Mesothelial cell of epicardium (in vitro differentiated cells): ENCODE results near the gene RIOX2. TPM values are rescaled to one million over a fixed set of nuclear protein-coding genes. Genes with fewer than 3 reads are reported as not detected.
"Not testable (repeated sequence)": the region's sequence is repeated elsewhere in the genome, so short reads cannot be mapped to it uniquely, and the experiment has no call there.

Source experiments
- DNase-seq, 2 experiments: peaks; one replicate each; pipeline ENCODE4 v3.0.0; 2021; ENCODE audit warnings: low spot score in 2 of 2; ENCODE audit not compliant: unreplicated experiment in 2 of 2
- H3K27ac Mint-ChIP-seq: 2 replicates; pipeline ENCODE4 v1.8.0; 2021; ENCODE audit warnings: mixed read lengths
- H3K27me3 Mint-ChIP-seq: 2 replicates; pipeline ENCODE4 v1.8.0; 2021; ENCODE audit warnings: low read depth, mixed read lengths
- H3K36me3 Mint-ChIP-seq: 2 replicates; pipeline ENCODE4 v1.8.0; 2021; ENCODE audit warnings: mixed read lengths
- H3K4me1 Mint-ChIP-seq: 2 replicates; pipeline ENCODE4 v1.8.0; 2021; ENCODE audit warnings: mixed read lengths
- H3K4me3 Mint-ChIP-seq: 2 replicates; pipeline ENCODE4 v1.8.0; 2021; ENCODE audit warnings: mild to moderate bottlenecking, moderate library complexity, mixed read lengths
- H3K9me3 Mint-ChIP-seq: 2 replicates; pipeline ENCODE4 v1.8.0; 2021; ENCODE audit warnings: mixed read lengths
- total RNA-seq: library from RNA; stranded (reverse); gene quantifications from 3 replicates; pipeline ENCODE4 v1.2.1, GENCODE V29; 2021
- TF ChIP-seq, protein P1 (sequence below): fragments of 200-600 bp; sonication (generic); IDR thresholded peaks from one replicate; pipeline ENCODE4 v1.5.0; 2021; ENCODE audit warnings: antibody characterized with exemption; ENCODE audit not compliant: unreplicated experiment

The RIOX2 gene
- total RNA-seq, 1 donor from 2014 or later: 17.3 TPM

DNA sequence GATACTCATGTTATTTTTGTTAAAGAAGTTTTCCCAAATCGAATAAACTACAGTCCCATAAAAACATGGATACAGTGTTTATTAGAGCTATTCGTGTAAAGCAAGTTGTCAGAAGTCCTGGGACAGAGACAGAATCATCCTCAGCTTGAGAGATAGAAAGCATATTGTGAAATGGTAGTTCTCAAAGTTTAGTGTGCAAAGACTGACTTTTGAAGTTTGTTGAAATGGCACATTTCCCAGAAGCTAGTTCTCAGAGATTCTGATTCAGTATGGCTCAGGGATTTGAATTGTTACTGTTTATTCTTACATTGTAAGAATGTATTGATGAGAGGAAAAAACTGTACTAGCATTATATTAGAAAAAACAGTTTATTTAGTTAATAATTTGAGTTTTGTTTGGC lies 40.7 kb upstream of the RIOX2 start:
- TF ChIP-seq, protein P1, sequence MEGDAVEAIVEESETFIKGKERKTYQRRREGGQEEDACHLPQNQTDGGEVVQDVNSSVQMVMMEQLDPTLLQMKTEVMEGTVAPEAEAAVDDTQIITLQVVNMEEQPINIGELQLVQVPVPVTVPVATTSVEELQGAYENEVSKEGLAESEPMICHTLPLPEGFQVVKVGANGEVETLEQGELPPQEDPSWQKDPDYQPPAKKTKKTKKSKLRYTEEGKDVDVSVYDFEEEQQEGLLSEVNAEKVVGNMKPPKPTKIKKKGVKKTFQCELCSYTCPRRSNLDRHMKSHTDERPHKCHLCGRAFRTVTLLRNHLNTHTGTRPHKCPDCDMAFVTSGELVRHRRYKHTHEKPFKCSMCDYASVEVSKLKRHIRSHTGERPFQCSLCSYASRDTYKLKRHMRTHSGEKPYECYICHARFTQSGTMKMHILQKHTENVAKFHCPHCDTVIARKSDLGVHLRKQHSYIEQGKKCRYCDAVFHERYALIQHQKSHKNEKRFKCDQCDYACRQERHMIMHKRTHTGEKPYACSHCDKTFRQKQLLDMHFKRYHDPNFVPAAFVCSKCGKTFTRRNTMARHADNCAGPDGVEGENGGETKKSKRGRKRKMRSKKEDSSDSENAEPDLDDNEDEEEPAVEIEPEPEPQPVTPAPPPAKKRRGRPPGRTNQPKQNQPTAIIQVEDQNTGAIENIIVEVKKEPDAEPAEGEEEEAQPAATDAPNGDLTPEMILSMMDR: no peak
- no peak overlapping the region for H3K4me3 Mint-ChIP-seq
- no peaks in the 10 kb centered on the region for H3K27me3 Mint-ChIP-seq
- H3K27ac Mint-ChIP-seq: no peak overlapping the region
- no peak for DNase-seq
- H3K36me3 Mint-ChIP-seq: no peaks in the 10 kb centered on the region
- peaks cover 6% of the 10 kb centered on the region for H3K9me3 Mint-ChIP-seq
- H3K4me1 Mint-ChIP-seq: peaks cover 18% of the 10 kb centered on the region

DNA sequence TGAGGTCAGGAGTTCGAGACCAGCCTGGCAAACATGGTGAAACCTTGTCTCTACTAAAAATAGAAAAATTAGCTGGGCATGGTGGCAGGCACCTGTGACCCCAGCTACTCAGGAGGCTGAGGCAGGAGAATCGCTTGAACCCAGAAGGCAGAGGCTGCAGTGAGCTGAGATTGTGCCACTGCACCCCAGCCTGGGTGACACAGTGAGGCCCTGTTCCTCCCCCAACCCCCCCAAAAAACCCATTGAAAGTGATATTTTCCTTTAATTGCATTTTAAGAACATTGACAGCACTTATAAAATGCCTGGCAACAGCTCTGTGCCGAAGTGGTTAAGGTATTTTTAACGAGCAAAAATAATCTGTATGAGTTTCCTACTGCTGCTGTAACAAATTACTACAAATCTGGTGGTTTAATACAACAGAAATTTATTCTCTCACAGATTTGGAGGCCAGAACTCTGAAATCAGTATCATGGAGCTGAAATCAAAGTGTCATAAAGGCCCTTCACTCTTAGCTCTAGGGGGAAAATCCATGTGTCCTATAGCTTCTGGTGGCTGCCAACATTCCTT lies 38.7 kb upstream of the RIOX2 start:
- H3K36me3 Mint-ChIP-seq, H3K4me3 Mint-ChIP-seq, DNase-seq, H3K27me3 Mint-ChIP-seq, H3K27ac Mint-ChIP-seq, H3K9me3 Mint-ChIP-seq: not testable (repeated sequence)
- H3K4me1 Mint-ChIP-seq: peaks cover 11% of the 10 kb centered on the region

DNA sequence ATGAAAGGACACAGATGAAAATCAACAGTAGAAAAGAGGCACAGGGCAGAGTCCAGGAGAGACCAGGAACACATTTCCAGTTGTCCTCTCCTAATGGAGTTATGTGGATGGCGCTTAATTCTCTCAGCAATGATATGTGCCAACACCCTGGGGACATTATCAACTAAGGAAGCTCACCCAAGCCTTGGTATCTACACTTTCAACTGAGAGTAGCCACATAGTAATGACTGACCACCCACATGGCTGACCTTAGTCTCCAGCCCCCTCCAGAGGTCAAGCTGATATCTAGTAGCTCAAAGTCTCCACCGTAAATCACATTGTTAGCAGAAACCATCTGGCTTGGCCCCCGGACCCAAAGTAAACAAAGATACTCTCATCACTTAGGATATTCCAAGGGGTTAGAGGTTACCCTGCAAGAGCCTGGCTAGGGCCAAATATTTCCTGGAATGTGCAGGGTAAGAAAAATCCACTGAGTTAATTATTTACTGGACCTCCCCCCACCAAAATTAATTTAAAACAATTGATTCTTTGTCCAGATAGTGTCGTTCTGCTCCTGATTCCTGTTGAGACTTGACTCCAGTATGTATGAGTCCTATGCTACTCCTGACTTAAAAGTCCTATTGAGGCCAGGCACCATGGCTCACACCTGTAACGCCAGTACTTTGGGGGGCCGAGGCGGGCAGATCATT lies 38.1 kb upstream of the RIOX2 start:
- TF ChIP-seq, protein P1: no peak
- peaks cover 11% of the 10 kb centered on the region for H3K4me1 Mint-ChIP-seq
- no peak for DNase-seq
- no peak overlapping the region for H3K27ac Mint-ChIP-seq
- no peaks in the 10 kb centered on the region for H3K36me3 Mint-ChIP-seq
- peaks cover 6% of the 10 kb centered on the region for H3K9me3 Mint-ChIP-seq
- no peak overlapping the region for H3K4me3 Mint-ChIP-seq
- H3K27me3 Mint-ChIP-seq: no peaks in the 10 kb centered on the region

DNA sequence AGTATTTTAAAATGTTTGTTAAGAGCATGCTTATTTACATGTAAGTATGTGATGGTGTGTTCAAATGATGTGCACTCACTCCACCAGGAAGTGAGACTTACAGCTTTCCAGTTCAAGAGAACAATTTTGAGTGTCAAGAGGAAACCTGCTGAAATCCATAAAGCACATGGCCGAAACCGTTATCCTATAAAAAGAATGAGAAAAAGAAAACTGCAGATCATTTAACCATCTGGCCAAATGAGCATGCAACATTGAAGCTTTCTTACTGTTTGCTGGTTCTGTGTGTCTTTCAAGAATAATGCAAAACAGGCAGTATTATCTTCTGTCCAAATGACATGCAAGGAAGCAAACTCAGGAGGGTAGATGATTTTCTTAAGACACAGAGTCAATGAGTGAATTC lies 36.6 kb upstream of the RIOX2 start:
- no peak for DNase-seq
- H3K4me3 Mint-ChIP-seq: no peak overlapping the region
- H3K9me3 Mint-ChIP-seq: peaks cover 6% of the 10 kb centered on the region
- TF ChIP-seq, protein P1: no peak
- H3K27ac Mint-ChIP-seq: no peak overlapping the region
- no peaks in the 10 kb centered on the region for H3K27me3 Mint-ChIP-seq
- peaks cover 6% of the 10 kb centered on the region for H3K4me1 Mint-ChIP-seq
- no peaks in the 10 kb centered on the region for H3K36me3 Mint-ChIP-seq

DNA sequence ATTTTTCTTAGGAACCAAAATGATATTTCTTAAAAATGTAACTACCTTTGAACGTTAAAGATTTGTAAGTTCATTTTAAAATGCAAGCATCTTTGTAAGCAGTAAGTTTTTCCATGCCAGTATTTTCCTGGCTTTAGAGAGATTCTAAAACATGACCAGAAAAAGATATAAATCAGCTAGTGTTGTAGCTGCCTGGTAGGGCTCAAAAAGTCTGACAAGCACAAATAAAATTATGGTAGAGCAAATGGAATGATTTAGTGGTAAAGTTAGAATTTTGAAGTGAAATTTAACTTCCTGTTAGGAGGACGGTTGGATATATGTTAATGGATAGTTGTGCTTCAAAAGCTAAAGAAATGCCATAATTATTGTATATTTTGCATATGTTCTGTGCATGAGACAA lies 33.2 kb upstream of the RIOX2 start:
- no peaks in the 10 kb centered on the region for H3K4me1 Mint-ChIP-seq
- H3K27ac Mint-ChIP-seq: no peak overlapping the region
- no peaks in the 10 kb centered on the region for H3K36me3 Mint-ChIP-seq
- peaks cover 2% of the 10 kb centered on the region for H3K27me3 Mint-ChIP-seq
- TF ChIP-seq, protein P1: no peak
- no peaks in the 10 kb centered on the region for H3K9me3 Mint-ChIP-seq
- H3K4me3 Mint-ChIP-seq: no peak overlapping the region
- DNase-seq: no peak

DNA sequence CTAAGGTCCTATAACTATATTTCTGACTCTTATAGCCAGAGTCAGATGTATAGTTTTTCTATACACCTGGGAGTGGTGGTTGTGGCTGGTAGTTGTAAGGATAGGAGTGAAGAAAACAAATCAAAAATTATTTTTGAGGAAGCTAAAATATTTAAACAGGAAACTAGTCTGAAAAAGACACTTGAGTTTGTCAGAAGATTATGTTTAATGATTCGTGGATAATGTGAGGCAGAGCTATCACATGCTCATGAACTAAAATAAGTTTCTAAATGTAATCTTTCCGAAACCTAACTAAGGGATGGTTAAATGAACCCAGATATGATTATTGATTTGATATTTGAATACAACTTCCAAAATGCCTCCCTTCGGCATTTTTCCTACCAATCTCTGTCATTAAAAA lies 32.5 kb upstream of the RIOX2 start:
- no peaks in the 10 kb centered on the region for H3K36me3 Mint-ChIP-seq
- H3K4me1 Mint-ChIP-seq: no peaks in the 10 kb centered on the region
- TF ChIP-seq, protein P1: no peak

More for the DNA sequence above, 32.5 kb upstream of the RIOX2 start:
- Mint-ChIP-seq H3K4me3 (no peak overlapping the region), H3K27ac (no peak overlapping the region), H3K9me3 (no peaks in the 10 kb centered on the region), H3K27me3 (peaks cover 3% of the 10 kb centered on the region)
- no peak for DNase-seq
